Measurements from ENCODE around the gene MUL1.
"Not testable (repeated sequence)": the region's sequence is repeated elsewhere in the genome, so short reads cannot be mapped to it uniquely, and the experiment has no call there.

Gene MUL1

GRCh38 chr1:20507564-20508410, at the start of gene MUL1:
Gene MUL1 (minus strand): TSS chr1:20508151. CDS start chr1:20508024, 127 bp downstream.
- peak; percentile 97 for DNase-seq

DNA sequence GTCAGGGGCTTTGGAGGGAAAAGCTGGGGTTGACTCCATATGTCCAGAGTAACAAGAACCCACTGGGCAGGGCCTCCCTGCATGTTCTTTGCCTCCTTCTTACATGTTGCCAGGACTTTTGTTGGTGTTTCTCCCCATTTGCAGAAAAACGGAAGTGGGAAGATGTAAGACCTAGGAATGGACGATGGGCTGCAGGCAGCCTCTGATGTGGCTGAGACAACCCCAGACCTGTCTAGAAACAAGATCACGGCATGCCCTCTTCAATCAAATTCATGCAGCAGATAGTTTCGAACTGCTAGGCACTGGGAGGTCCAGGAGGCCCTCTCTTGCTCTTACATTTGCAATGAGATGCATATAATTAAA, 47.8 kb upstream of the MUL1 start:
- DNase-seq, result no peak

GRCh38 chr1:20555025-20555757, 47.2 kb upstream of the MUL1 start:
- no peak for DNase-seq

GRCh38 chr1:20552728-20553445, 44.9 kb upstream of the MUL1 start:
- DNase-seq, result peak; percentile 73

- peak; percentile 85 for DNase-seq
These were observed 44.2 kb upstream of the MUL1 start, which contains the start of gene FAM43B for GRCh38 chr1:20551945-20552727. Gene FAM43B (plus strand): TSS chr1:20552573. CDS start chr1:20552974, 401 bp downstream.

DNA sequence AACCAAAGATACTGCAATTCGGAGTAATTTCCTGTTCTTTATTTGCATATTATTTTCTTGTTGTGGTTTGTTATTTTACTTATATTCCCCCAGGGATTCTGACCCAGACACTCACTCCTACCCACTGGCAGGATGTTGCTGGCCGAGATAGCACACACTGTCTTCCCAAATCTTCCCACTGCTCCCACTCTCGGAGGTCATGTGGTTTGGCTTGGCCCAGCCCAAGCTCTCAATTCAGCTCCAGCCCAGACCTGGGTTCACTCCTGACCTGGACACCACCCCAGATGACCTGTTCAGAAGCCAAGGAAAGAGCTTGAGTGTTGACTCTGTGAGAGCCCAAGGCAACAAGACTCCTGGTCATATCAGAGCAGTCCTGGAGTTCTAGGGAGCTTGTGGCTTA, 43.2 kb upstream of the MUL1 start:
- DNase-seq, result no peak

- no peak for DNase-seq
These were observed 38.7 kb upstream of the MUL1 start for GRCh38 chr1:20546637-20547036.

- DNase-seq, result no peak
These were observed 32.3 kb upstream of the MUL1 start for GRCh38 chr1:20540281-20540680.

GRCh38 chr1:20538760-20539551, 31.0 kb upstream of the MUL1 start:
- no peak for DNase-seq

GRCh38 chr1:20538227-20538626, 30.3 kb upstream of the MUL1 start:
- no peak for DNase-seq

- DNase-seq, result no peak
These were observed 26.9 kb upstream of the MUL1 start for GRCh38 chr1:20534659-20535417.

GRCh38 chr1:20533635-20534034, 25.7 kb upstream of the MUL1 start:
- DNase-seq, result no peak

- no peak for DNase-seq
These were observed 22.9 kb upstream of the MUL1 start for GRCh38 chr1:20530901-20531300.

- DNase-seq, result no peak
These were observed 22.4 kb upstream of the MUL1 start for GRCh38 chr1:20530306-20530705.

- no peak for DNase-seq
These were observed 20.3 kb upstream of the MUL1 start for GRCh38 chr1:20528221-20528620.

DNA sequence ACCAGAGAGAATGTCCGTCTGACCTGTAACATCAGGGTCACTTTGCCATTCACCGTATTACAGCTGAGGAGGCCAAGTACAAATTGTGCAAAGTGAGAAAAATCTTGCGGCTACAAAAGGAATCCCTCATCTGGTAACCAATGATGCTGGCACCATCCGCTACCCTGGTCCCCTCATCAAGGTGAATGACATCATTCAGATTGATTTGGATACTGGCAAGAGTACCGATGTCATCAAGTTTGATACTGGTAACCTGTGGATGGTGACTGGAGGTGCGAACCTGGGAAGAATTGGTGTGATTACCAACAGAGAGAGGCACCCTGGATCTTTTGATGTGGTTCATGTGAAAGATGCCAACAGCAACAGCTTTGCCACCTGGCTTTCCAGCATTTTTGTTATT, 18.3 kb upstream of the MUL1 start:
- DNase-seq, result no peak

GRCh38 chr1:20521960-20522861, 14.3 kb upstream of the MUL1 start:
- DNase-seq, result peak; percentile 88

DNA sequence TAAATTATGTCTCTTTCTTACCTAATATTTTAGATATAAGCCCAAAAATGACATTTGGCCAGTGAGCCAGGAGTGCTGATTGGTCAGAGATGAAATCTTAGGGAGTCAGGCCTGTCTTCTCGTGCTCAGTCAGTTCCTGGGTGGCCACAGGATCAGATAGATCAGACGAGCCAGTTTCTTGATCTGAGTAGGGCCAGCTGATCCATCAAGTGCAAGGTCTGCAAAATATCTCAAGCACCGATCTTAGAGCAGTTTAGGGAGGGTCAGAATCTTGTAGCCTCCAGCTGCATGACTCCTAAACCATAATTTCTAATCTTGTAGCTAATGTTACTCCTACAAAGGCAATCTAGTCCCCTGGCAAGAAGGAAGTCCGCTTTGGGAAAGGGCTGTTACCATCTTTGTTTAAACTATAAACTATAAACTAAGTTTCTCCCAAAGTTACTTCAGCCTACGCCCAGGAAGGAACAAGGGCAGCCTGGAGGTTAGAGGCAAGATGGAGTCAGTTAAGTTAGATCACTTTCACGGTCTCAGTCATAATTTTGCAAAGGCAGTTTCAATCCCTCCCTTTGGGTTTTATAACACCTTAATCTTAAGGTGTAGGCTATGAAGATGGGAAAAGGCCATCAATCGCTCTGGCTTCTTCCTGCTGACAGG, 11.8 kb upstream of the MUL1 start:
- not testable (repeated sequence) for DNase-seq
